Esophagus muscularis mucosa (tissue), 4 donors: ENCODE measurements around the gene ACSM3.

Experiments
- EP300 ChIP-seq: sonication (generic); formaldehyde crosslinking; IDR thresholded peaks from one replicate; pipeline ENCODE4 v1.6.1; 2017; ENCODE audit warnings: antibody characterized with exemption
- POLR2A ChIP-seq: fragments of 450-650 bp; IDR thresholded peaks from one replicate; pipeline ENCODE4 v1.6.1; 2017; ENCODE audit warnings: antibody characterized with exemption, moderate library complexity, mild to moderate bottlenecking, low read depth
- POLR2AphosphoS5 ChIP-seq, 2 donors: sonication (generic); formaldehyde crosslinking; IDR thresholded peaks; one replicate each; pipeline ENCODE4 v1.6.1; 2017; ENCODE audit warnings: antibody characterized with exemption in 2 of 2
- TF ChIP-seq, protein P1 (sequence below), 3 experiments: fragments of 200-600 bp in 2 of 3; fragments of 450-650 bp in 1 of 3; sonication (generic) in 2 of 3; IDR thresholded peaks; one replicate each; pipeline ENCODE4 v1.5.1; 2017 to 2019; ENCODE audit warnings: antibody characterized with exemption in 3 of 3, mild to moderate bottlenecking in 2 of 3, moderate library complexity in 1 of 3

DNA sequence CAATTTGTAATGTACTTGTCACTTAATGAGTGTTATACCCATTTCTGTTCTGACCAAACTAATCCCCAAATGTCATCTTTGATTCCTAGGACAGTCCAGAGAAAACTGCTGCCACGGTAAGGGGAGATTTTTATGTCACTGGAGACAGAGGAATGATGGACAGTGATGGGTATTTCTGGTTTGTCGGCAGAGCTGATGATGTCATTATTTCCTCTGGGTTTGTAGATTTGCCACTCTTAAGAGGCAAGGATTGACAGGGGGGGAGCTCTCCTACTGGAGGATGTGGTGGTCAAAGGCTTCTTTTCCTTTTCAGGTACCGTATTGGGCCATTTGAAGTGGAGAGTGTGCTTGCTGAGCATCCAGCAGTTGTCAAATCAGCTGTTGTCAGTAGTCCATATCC, 34.7 kb upstream of the ACSM3 start:
- TF ChIP-seq, protein P1, sequence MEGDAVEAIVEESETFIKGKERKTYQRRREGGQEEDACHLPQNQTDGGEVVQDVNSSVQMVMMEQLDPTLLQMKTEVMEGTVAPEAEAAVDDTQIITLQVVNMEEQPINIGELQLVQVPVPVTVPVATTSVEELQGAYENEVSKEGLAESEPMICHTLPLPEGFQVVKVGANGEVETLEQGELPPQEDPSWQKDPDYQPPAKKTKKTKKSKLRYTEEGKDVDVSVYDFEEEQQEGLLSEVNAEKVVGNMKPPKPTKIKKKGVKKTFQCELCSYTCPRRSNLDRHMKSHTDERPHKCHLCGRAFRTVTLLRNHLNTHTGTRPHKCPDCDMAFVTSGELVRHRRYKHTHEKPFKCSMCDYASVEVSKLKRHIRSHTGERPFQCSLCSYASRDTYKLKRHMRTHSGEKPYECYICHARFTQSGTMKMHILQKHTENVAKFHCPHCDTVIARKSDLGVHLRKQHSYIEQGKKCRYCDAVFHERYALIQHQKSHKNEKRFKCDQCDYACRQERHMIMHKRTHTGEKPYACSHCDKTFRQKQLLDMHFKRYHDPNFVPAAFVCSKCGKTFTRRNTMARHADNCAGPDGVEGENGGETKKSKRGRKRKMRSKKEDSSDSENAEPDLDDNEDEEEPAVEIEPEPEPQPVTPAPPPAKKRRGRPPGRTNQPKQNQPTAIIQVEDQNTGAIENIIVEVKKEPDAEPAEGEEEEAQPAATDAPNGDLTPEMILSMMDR (IDR thresholded peaks at IDR 0.05), result no peak
- TF ChIP-seq POLR2A (no peak), EP300 (no peak), POLR2AphosphoS5 (IDR thresholded peaks at IDR 0.05) (no peak)
